GM21576 (cell line): ENCODE results near the gene FBXO9.
A peak's percentile ranks its signal among the peaks of the same experiment; 100 is the strongest.

Experiments used
- ATAC-seq: cut with Tn5 transposase; IDR thresholded peaks from one replicate; pipeline ENCODE4 v1.9.1; 2021; ENCODE audit warnings: mild to moderate bottlenecking, moderate library complexity; ENCODE audit not compliant: unreplicated experiment

Gene FBXO9

GRCh38 chr6:53086302-53086701, 21.1 kb downstream of the FBXO9 start:
- ATAC-seq: no peak

DNA sequence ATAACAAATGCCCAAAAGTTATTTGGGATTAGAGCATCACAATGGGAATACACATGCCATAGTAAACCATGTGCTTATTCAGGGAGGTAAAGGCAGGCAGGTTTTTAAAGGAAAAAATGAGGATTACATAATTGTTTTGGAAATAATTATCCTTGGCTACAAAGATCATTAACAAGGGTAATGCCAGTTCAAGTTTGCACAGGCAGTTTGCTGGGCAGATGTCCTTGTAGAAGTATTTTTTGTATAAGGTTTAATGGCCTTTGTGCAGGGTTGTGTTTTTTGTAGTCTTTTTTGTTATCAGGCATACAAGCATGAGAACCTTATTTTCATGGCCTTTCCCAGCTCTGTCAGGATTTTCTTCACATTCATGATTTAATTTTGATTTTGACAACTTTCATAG, 24.7 kb downstream of the FBXO9 start:
- no peak for ATAC-seq

- ATAC-seq: no peak
These were observed 25.4 kb downstream of the FBXO9 start for GRCh38 chr6:53090576-53090975.

DNA sequence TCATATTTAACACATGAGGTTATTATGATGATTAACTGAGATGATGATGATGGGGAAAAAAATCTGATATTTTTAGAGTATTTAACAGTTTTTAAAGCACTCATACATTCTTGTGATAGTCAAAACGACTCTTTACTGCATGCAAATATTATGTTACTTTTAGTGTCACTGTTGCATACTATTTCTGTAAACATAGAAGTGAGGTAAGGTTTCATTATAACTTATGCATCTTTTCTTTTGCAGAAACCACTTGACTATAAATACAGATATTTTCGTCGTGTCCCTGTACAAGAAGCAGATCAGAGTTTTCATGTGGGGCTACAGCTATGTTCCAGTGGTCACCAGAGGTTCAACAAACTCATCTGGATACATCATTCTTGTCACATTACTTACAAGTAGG, 30.1 kb downstream of the FBXO9 start:
- ATAC-seq: no peak

- no peak for ATAC-seq
These were observed 30.5 kb downstream of the FBXO9 start for GRCh38 chr6:53095716-53096115.

- ATAC-seq: no peak
These were observed 35.4 kb downstream of the FBXO9 start for GRCh38 chr6:53100561-53100960.

- no peak for ATAC-seq
These were observed 35.8 kb downstream of the FBXO9 start for GRCh38 chr6:53101006-53101405.

- no peak for ATAC-seq
These were observed 38.9 kb downstream of the FBXO9 start for GRCh38 chr6:53103993-53104675.

DNA sequence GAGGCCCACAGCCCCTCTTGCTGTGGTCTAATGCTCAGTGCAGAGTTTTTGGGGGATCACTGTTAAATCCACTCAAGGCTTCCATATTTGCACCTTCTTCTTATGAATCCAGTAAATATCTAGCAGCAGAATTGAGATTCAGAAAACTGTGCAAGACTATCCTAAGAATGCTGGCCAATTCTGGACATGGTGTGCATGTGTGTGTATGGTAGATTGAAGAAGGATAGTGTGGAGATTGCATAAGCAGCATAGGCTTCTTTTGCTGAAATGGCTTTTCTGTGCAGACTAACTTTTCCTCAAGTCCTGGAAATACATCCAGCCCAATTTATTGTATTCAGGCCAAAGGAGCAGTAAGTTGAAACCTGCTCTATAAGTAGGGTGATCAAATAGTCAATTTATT, 39.7 kb downstream of the FBXO9 start:
- no peak for ATAC-seq

- no peak for ATAC-seq
These were observed 41.9 kb downstream of the FBXO9 start for GRCh38 chr6:53107091-53107490.

DNA sequence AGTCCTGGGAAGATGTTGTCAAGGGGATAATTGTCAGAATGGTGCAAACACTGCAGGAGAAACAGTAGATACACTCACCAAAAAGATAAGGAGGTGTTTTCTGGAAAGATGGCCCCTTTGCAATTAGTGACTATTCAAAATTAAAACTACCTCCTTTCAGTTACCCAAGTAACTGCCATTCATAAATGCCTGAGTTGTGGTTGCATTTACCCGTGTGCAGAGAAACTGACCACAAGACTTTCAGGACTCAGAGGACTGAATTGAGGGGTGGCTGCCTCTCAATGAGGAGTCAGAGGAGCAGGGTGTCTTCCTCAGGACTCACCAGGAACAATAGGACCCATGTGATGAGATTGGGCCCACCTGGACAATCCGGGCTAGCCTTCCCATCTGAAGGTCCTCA, 44.4 kb downstream of the FBXO9 start:
- peak; percentile 79 for ATAC-seq

DNA sequence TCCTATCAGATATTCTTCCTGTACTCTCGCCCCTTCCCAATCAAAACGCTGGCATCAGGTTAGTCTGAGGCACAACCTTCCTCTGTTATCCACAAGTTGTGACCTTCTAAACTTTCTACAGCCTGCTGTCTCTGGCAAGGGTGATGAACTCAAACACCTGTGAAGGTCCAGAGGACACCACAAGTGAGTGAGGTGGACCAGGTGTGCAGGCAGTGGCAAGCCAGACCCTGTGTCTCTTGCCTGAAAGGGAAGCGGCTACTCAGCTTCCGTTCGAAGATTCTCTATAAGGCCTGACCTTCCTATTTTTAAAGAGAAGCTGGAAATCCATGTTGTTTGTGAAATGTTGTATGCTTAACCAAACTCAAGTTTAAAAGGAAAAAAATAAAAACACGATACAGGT, 46.7 kb downstream of the FBXO9 start:
- no peak for ATAC-seq

DNA sequence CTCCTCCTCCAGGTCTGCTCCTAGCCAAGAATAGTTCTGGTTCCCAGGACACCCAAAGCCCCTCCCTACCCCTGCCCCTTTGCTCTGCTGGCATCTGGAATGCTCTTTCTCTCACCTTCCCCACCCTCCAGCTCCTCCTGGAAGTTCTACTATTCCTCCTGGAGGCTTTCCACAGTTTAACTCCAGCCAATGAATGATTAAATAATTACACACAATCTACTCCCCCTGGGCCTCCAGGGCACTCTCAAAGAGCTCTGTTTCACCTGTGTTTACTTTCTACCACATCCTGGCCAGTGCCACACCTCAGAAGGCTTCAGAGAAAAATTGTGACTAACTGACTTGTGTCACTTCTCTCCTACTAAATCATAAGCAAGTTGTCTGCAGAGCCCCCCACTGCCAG, 47.2 kb downstream of the FBXO9 start:
- no peak for ATAC-seq

DNA sequence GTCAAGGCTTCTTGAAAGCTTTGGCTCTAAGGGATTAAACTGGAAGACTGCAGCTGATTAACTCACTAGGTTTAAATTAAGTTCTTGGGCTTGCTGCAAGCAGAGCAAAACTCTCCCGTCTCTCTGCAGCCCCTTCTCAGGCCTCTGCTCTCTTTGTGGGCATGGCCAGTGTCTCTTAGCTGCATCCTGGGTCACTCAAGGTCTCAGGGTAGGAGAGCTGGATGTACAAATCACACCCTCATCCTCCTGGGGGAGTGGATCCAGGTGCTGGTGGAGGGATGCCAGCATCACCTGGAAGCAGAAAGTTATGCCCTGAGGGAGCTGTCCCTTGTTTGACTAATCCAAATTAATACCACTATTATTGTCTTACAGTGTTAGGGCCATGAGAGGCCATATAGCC, 47.7 kb downstream of the FBXO9 start:
- no peak for ATAC-seq

- ATAC-seq: no peak
These were observed 48.5 kb downstream of the FBXO9 start for GRCh38 chr6:53113742-53114141.

GRCh38 chr6:53115113-53115512, 49.9 kb downstream of the FBXO9 start:
- no peak for ATAC-seq

- no peak for ATAC-seq
These were observed 50.5 kb downstream of the FBXO9 start for GRCh38 chr6:53115741-53116140.

- ATAC-seq: no peak
These were observed 54.1 kb downstream of the FBXO9 start for GRCh38 chr6:53119349-53119748.

GRCh38 chr6:53119772-53120409, 54.7 kb downstream of the FBXO9 start:
- no peak for ATAC-seq

- no peak for ATAC-seq
These were observed 59.1 kb downstream of the FBXO9 start for GRCh38 chr6:53124131-53124800.

GRCh38 chr6:53125276-53125675, 60.1 kb downstream of the FBXO9 start:
- ATAC-seq: no peak

GRCh38 chr6:53128842-53129241, 63.6 kb downstream of the FBXO9 start:
- no peak for ATAC-seq
